HG03571 (cell line): ENCODE measurements around the gene GPS2.

ENCODE experiments used
- ATAC-seq: cut with Tn5 transposase; IDR thresholded peaks from one replicate; pipeline ENCODE4 v1.9.1; 2021; ENCODE audit not compliant: unreplicated experiment

GPS2 gene

GRCh38 chr17:7314719-7315569, at the start of gene GPS2:
Gene GPS2, minus strand, starts transcription at chr17:7315360. Its CDS starts 308 bp downstream, at chr17:7315052.
- ATAC-seq: peak; percentile 49

- no peak for ATAC-seq
These were observed 48.2 kb upstream of the GPS2 start for GRCh38 chr17:7363311-7363710.

- no peak for ATAC-seq
These were observed 46.7 kb upstream of the GPS2 start for GRCh38 chr17:7361906-7362305.

GRCh38 chr17:7357381-7357780, 42.2 kb upstream of the GPS2 start:
- no peak for ATAC-seq

GRCh38 chr17:7356756-7357155, 41.6 kb upstream of the GPS2 start:
- ATAC-seq: no peak

GRCh38 chr17:7356072-7356549, 41.0 kb upstream of the GPS2 start:
- ATAC-seq: no peak

GRCh38 chr17:7355573-7355972, 40.4 kb upstream of the GPS2 start:
- no peak for ATAC-seq

- no peak for ATAC-seq
These were observed 39.9 kb upstream of the GPS2 start, which contains the start of gene TMEM95 for GRCh38 chr17:7355053-7355452. Gene TMEM95, plus strand, starts transcription at chr17:7355156. Its CDS starts 49 bp downstream, at chr17:7355205.

GRCh38 chr17:7354262-7354843, 39.2 kb upstream of the GPS2 start:
- ATAC-seq: no peak

GRCh38 chr17:7352910-7353635, 37.9 kb upstream of the GPS2 start:
- ATAC-seq: no peak

GRCh38 chr17:7352503-7352889, 37.3 kb upstream of the GPS2 start:
- ATAC-seq: no peak

- ATAC-seq: peak; percentile 44
These were observed 36.7 kb upstream of the GPS2 start, which contains the start of gene KCTD11 for GRCh38 chr17:7351665-7352502. Gene KCTD11, plus strand, starts transcription at chr17:7352162.

- ATAC-seq: no peak
These were observed 33.5 kb upstream of the GPS2 start for GRCh38 chr17:7348478-7349242.

GRCh38 chr17:7347630-7348477, 32.7 kb upstream of the GPS2 start:
- no peak for ATAC-seq

GRCh38 chr17:7346761-7347614, 31.8 kb upstream of the GPS2 start:
- ATAC-seq: no peak

GRCh38 chr17:7343250-7343649, 28.1 kb upstream of the GPS2 start:
- ATAC-seq: no peak

- no peak for ATAC-seq
These were observed 26.7 kb upstream of the GPS2 start for GRCh38 chr17:7341842-7342241.

GRCh38 chr17:7340179-7340578, 25.0 kb upstream of the GPS2 start:
- no peak for ATAC-seq
